Kidney (tissue), 14 donors: ENCODE data around the gene CEMIP. TPM values are rescaled to one million over a fixed set of nuclear protein-coding genes. Genes with fewer than 3 reads are reported as not detected.
A peak's percentile ranks its signal among the peaks of the same experiment; 100 is the strongest.

ENCODE experiments used
- DNase-seq, 5 donors: peaks; one replicate each; pipeline ENCODE4 v3.0.0-alpha.2; 2013 to 2020
- FAIRE-seq: peaks from 2 replicates; lab custom pipeline; 2012; peaks lifted over from hg19 to GRCh38; lab: Jason Lieb, UNC
- H3K27ac ChIP-seq, 2 donors: one replicate each; pipeline ENCODE4 v1.7.0; 2013; ENCODE audit warnings: low read depth in 2 of 2, low read length in 2 of 2, inconsistent platforms in 1 of 2
- H3K27me3 ChIP-seq: one replicate; pipeline ENCODE4 v1.7.1; 2013; ENCODE audit warnings: low read length, inconsistent platforms; ENCODE audit not compliant: control insufficient read depth, insufficient read depth
- H3K36me3 ChIP-seq, 3 donors: one replicate each; pipeline versions ENCODE4 v1.7.0 to v1.7.1; 2013; ENCODE audit warnings: low read length in 3 of 3, control low read depth in 1 of 3, inconsistent platforms in 1 of 3; ENCODE audit not compliant: insufficient read depth in 3 of 3, control insufficient read depth in 2 of 3
- H3K4me1 ChIP-seq, 3 donors: one replicate each; pipeline versions ENCODE4 v1.7.0 to v1.7.1; 2013; ENCODE audit warnings: low read length in 3 of 3, inconsistent platforms in 1 of 3, low read depth in 1 of 3; ENCODE audit not compliant: control insufficient read depth in 2 of 3, insufficient read depth in 2 of 3
- H3K4me3 ChIP-seq, 3 donors: one replicate each; pipeline versions ENCODE4 v1.7.0 to v1.8.1; 2013; ENCODE audit warnings: low read length in 3 of 3, control low read depth in 1 of 3, inconsistent platforms in 1 of 3
- H3K9ac ChIP-seq, 3 donors: one replicate each; pipeline versions ENCODE4 v1.7.0 to v1.7.1; 2013; ENCODE audit warnings: low read length in 3 of 3, control low read depth in 1 of 3, inconsistent platforms in 1 of 3
- H3K9me3 ChIP-seq, 3 donors: one replicate each; pipeline versions ENCODE4 v1.7.0 to v1.7.1; 2013; ENCODE audit warnings: low read length in 3 of 3, control low read depth in 1 of 3, inconsistent platforms in 1 of 3; ENCODE audit not compliant: control insufficient read depth in 2 of 3, insufficient read depth in 1 of 3
- intact Hi-C: fragments of 100-400 bp; cut with DNase I; formaldehyde crosslinking; loops from one replicate; pipeline ENCODE4 v1.11.1; 2022
- polyA plus RNA-seq: library from polyadenylated mRNA; stranded (reverse); fragments of 350-450 nt; fragmentation: Illumina TruSeq; extraction: RNeasy Lipid Tissue Mini Kit (QIAGEN cat#74804); gene quantifications from one replicate; pipeline ENCODE4 v1.2.3, GENCODE V29; 2014; ENCODE audit warnings: low read depth, low replicate concordance; ENCODE audit not compliant: insufficient read depth
- total RNA-seq: library from RNA; stranded (reverse); fragmentation: NEBNext Ultra II Directional; extraction: Animal tissue kit (Norgen Biotek cat#: 25700); gene quantifications from one replicate; pipeline ENCODE4 v1.2.1, GENCODE V29; 2021
- TF ChIP-seq, protein P1 (sequence below): IDR thresholded peaks from 3 replicates; pipeline ENCODE4 v1.5.1; 2012; ENCODE audit warnings: mild to moderate bottlenecking, moderate library complexity, borderline replicate concordance; ENCODE audit not compliant: insufficient read depth; ENCODE audit errors: extremely low read depth
- donor health status: control.
- donor health status: control.
- donor health status: control.
- donor health status: control.
- donor health status: control.
- donor health status: DM: yes; HTN: yes; CAD: no.
- donor health status: Normal renal cell carcinoma (clear cell type).

Gene CEMIP
- total and polyA plus RNA-seq, 2 donors from 2014 or later: 0.11 to 0.57 TPM

GRCh38 chr15:80967991-80968510 lies 188.9 kb downstream of the CEMIP start:
- no peak for FAIRE-seq
- intact Hi-C loops: loop anchor here (10.0 kb wide), 1 partner anchor 513 kb away; no protein-coding TSS in a partner anchor
- H3K27ac ChIP-seq: no peak overlapping the region

DNA sequence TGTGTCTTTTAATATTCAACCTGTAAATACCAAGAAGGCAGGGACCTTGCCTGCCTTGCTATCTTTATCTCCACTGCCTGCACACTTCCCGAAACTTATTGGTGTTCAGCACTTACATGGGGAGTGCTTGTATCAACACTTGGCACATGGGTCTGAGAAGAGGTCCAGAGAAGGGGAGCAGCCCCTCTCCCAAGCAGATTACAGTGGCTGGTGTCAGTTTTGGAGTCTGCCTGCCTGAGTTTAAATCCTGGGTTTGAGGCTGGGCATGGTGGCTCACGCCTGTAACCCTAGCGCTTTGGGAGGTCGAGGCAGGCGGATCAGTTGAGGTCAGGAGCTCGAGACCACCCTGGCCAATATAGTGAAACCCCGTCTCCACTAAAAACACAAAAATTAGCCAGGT lies 190.1 kb downstream of the CEMIP start:
- no peaks in the 10 kb centered on the region for H3K27me3 ChIP-seq
- intact Hi-C loops: loop anchor here (10.0 kb wide), 1 partner anchor 515 kb away; no protein-coding TSS in a partner anchor
- no peak overlapping the region for H3K4me3 ChIP-seq
- H3K9me3 ChIP-seq: no peaks in the 10 kb centered on the region
- FAIRE-seq: no peak
- TF ChIP-seq, protein P1, sequence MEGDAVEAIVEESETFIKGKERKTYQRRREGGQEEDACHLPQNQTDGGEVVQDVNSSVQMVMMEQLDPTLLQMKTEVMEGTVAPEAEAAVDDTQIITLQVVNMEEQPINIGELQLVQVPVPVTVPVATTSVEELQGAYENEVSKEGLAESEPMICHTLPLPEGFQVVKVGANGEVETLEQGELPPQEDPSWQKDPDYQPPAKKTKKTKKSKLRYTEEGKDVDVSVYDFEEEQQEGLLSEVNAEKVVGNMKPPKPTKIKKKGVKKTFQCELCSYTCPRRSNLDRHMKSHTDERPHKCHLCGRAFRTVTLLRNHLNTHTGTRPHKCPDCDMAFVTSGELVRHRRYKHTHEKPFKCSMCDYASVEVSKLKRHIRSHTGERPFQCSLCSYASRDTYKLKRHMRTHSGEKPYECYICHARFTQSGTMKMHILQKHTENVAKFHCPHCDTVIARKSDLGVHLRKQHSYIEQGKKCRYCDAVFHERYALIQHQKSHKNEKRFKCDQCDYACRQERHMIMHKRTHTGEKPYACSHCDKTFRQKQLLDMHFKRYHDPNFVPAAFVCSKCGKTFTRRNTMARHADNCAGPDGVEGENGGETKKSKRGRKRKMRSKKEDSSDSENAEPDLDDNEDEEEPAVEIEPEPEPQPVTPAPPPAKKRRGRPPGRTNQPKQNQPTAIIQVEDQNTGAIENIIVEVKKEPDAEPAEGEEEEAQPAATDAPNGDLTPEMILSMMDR: no peak
- peaks cover 2 to 7% (median 2%) of the 10 kb centered on the region in 3 donors for H3K36me3 ChIP-seq
- H3K9ac ChIP-seq: no peak overlapping the region
- H3K4me1 ChIP-seq: no peaks in the 10 kb centered on the region
- DNase-seq: no peak
- H3K27ac ChIP-seq: no peak overlapping the region

More at GRCh38 chr15:80967991-80968510, 188.9 kb downstream of the CEMIP start:
- no peaks in the 10 kb centered on the region for H3K4me1 ChIP-seq
- DNase-seq: no peak
- no peaks in the 10 kb centered on the region for H3K27me3 ChIP-seq
- TF ChIP-seq, protein P1: no peak
- H3K4me3 ChIP-seq: no peak overlapping the region
- H3K9ac ChIP-seq: no peak overlapping the region
- H3K9me3 ChIP-seq: no peaks in the 10 kb centered on the region
- H3K36me3 ChIP-seq: peaks cover 2 to 7% (median 2%) of the 10 kb centered on the region in 3 donors

DNA sequence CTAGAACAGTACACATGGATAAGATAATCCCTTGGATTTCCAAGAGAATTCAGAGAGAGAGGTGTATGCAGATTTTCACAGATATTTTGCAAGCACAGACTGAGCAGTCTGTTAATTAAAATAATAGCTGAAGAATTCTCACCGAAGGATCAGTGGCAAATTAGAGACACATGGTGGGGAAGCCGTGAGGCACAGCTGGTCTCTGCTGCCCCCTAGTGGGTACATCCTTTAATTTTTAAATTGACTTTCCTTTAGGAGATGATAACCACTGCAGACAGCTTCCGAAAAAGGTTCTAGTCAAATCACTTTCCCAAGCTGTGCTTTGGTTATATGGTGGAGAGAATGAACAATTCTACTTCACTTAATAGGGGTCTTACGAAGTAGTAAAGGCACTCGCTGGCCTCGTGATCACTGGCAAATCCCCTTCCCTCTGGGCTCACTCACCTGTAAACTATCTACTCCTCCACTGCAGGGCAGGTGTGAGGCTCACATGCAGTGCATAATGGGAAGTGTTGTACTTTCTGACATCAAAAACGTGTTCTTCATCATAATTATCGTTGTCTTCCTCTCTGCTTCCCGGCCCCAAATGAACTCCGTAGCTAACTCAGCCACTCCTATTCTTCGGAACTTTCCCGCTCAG lies 191.0 kb downstream of the CEMIP start:
- H3K4me1 ChIP-seq: no peaks in the 10 kb centered on the region
- TF ChIP-seq, protein P1: peak; percentile 67
- H3K27me3 ChIP-seq: no peaks in the 10 kb centered on the region
- no peak overlapping the region for H3K27ac ChIP-seq
- no peak overlapping the region for H3K9ac ChIP-seq
- no peak overlapping the region for H3K4me3 ChIP-seq
- no peak for FAIRE-seq
- peaks cover 2 to 7% (median 2%) of the 10 kb centered on the region in 3 donors for H3K36me3 ChIP-seq
- no peaks in the 10 kb centered on the region for H3K9me3 ChIP-seq
- DNase-seq: peak in 4 of 5 donors; percentile 58 to 80 (median 72)
- intact Hi-C loops: no loop called here
